Stimulated activated CD4-positive, alpha-beta T cell treated with anti-CD3 and anti-CD28 coated beads, Interleukin-1b, Interleukin-23, amount 100 ng/mL, for 24 hours (primary cell): Measurements from ENCODE around the gene GATAD1.
"Not testable (repeated sequence)": the region's sequence is repeated elsewhere in the genome, so short reads cannot be mapped to it uniquely, and the experiment has no call there.

ENCODE experiments used
- DNase-seq, 4 experiments: peaks; one replicate each; pipeline ENCODE4 v3.0.0-alpha.2; 2020; ENCODE audit warnings: low read depth in 4 of 4, low spot score in 1 of 4

The GATAD1 gene, protein sequence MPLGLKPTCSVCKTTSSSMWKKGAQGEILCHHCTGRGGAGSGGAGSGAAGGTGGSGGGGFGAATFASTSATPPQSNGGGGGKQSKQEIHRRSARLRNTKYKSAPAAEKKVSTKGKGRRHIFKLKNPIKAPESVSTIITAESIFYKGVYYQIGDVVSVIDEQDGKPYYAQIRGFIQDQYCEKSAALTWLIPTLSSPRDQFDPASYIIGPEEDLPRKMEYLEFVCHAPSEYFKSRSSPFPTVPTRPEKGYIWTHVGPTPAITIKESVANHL

DNA sequence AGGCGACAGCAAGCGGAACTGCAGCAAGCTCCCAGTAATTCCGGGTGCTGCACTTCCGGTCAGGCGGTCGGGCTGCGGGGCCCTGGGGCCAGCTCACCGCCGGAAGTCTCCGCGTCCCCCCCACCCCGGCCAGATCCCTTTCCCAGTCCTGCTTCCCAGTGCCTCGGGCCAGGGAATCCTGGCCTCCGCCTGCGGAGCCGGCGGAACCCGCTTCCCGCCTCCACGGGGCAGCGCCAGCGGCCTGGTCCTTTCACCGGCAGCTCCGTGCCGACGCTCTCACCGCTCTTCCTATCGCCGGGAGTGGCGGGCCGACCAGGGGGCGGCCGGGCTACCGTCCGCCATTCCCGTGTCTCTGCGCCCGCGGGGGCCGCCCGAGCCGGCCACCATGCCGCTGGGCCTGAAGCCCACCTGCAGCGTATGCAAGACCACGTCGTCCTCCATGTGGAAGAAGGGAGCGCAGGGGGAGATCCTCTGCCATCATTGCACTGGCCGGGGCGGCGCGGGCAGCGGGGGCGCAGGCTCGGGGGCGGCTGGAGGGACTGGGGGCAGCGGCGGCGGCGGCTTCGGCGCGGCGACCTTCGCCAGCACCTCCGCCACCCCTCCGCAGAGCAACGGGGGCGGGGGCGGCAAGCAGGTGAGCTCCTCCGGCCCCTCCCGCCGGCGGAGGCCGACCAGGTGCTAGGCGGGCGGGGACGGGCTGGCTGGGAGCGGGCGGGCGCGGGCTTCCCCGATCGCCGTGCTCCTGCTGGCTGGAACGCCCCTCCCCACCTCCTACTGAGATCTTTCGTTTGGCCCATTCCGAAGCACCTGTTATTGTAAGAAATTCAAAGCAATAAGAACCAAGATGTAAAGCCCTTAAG, at the start of gene GATAD1:
TSS of gene GATAD1 (plus strand) at position 138 of the 860 bp plus-strand sequence. CDS start at position 386, 248 bp downstream.
- peak; percentile 51 to 75 (median 64) for DNase-seq

DNA sequence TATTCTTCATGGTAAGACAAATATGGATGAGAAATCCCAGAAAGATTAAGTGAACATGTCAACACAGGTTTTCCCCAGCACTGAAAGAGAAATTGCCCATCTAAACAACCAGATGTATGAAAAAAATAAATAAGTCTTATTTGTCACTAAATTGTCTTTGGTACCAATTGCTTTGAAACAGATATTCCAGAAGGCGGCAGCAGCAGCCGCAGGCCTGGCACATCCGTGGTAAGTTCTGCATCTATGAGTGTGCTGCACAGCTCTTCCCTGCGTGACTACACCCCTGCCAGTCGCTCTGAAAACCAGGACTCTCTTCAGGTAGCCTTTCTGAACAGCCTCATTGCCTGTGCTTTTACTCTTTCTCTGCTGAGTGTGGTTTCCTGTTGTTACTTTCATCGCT, 49.7 kb upstream of the GATAD1 start:
- DNase-seq, result no peak

DNA sequence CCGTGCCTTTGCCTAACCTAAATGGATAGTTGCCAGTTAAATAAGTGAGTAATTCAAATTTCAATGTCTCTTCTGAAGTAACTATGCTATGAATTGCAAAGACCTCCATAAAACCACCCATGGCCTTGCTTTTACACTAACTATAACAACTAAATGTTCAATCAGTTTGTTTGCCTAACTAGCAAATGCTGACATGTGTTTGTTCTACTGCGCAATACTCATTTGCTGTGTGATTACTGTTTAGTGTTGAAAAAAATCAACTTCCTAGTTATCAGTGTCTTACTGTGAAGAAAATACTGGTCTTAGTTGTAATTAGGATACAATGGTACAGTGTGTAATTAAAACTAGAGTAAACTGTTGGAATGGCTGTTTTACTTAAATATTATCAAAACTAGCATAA, 47.3 kb upstream of the GATAD1 start:
- no peak for DNase-seq

DNA sequence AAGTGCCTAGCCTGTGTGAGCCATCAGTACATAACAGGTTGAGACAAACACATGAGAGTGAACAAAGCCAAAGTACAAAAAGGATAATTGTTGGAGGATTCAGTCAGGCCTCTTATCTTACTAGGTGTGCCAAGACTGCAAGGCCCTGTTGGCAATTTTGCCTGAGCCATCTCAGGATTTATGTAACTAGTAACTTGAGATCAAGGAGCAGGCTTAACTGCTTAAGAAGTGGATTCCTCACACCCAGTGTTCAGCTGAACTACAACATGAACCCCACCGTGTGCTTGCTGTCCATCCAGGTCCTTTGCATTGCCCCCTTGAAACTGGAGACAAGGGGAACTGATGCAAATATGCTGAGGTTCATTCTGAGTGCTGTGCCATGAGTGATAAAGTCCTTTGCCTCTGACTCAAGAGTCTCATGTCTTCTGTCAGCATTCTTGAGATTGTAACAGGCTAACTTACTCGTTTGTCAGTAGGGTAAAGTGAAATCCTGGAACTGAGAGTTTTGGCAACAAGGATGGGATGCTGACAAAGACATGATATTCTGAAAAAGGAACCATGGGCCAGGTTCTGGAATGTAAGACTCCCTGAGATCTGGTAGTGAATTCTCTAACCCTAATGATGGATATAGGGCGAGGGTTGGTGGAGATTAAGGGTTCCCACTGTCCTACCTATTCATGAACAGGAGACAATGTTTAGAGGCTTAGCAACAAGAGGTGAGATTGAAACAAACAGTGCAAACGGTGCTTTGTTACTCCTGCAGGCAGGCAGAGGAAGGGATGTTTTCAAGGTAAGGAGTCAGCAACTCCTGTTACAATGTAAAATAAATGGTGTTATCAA, 44.1 kb upstream of the GATAD1 start:
- no peak for DNase-seq

DNA sequence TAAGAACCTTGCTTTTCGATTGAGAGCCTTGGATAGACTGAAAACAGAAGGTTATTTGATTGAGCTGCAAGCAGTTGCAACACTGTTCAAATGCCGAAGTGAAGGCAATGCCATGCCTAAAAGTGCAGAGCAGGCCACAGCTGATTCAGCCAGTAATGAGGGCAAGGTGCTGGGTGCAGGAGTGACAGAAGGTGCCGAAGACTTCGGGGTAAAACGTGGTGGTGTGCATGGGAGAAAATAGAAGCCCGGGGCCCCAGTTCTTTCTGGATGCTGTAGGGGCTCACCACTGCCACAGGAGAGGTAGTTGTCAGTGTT, 43.6 kb upstream of the GATAD1 start:
- no peak for DNase-seq

DNA sequence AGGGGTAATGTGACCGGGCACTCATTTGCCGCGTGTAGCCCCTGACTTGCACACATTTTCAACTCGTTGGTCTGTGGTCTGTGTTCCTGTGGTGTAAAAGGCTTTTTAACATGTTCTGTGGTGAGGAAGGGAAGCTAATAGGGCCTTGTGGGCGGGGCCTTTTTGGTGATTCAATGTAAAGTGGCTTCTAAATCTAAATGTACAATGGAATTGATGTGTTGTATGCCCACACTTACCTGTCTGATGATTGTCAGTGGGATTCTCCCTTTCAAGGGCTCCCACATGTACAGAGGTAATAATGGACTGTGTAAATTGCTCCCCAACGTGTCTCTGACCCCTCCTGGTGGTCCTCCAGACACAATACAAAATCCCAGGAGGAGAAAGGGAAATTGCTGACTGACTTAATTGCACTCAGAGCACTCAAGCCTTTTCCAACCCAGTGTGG, 43.1 kb upstream of the GATAD1 start:
- peak in 2 of 4 experiments; percentile 12 to 13 for DNase-seq

DNA sequence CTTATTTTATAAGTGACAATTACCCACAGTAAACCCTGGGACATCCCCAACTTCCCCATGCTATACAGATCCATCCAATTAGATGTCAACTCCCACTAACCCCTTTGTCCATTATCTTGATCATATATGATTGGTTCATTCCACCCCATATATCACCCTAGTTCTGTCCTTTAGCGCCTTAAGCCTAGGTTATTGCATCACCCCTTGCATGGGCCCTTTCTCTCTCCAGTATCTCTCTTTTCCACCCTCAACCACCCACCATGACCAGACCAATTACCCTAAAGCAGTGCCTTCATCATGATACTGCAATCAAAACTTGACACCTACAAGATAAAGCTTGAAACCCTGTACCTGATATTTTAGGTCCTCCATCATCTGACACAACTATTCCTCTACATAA, 37.9 kb upstream of the GATAD1 start:
- no peak for DNase-seq

DNA sequence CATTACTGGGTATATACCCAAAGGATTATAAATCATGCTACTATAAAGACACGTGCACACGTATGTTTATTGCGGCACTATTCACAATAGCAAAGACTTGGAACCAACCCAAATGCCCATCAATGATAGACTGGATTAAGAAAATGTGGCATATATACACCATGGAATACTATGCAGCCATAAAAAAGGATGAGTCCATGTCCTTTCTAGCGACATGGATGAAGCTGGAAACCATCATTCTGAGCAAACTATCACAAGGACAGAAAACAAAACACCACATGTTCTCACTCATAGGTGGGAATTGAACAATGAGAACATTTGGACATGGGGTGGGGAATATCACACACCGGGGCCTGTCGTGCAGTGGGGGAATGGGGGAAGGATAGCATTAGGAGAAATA, 37.1 kb upstream of the GATAD1 start:
- DNase-seq, result not testable (repeated sequence)

DNA sequence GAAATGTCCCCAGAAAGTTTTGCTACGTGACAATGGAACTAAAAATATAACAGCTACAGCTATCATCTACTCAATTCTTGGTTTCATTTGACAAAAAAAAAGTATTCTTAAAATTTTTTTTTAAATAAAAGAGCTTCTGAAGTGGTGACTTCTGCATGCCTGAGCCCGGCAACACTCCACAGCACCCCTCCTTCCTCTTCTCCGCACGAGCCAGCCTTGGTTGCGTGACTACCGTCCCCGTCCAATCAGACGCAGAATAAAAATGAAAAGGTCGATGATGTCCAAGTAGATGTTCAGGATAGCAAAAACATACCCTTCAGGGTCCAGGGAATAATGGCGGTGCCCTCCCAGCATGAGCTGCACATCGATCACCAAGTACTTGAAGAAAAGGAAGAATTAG, 34.5 kb upstream of the GATAD1 start:
- no peak for DNase-seq

DNA sequence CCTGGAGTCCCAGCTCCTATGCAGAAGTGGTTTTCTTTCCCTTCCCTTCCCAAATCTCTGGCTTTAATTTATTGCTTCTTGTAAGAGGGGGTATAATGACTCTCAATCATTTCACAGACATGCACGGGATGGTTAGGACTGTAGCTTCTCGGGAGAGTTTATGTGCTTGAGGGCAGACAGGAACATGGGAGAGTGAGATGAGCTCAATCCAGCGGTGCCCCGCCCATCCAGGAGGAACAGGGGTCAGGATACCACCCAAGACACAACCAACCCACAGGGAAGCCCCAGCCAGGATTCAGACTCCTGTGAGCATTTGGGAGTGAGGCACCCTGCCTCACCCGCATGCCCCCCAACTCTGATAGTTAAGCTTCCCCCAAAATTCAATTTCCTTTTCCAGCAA, 33.7 kb upstream of the GATAD1 start:
- DNase-seq, result no peak

DNA sequence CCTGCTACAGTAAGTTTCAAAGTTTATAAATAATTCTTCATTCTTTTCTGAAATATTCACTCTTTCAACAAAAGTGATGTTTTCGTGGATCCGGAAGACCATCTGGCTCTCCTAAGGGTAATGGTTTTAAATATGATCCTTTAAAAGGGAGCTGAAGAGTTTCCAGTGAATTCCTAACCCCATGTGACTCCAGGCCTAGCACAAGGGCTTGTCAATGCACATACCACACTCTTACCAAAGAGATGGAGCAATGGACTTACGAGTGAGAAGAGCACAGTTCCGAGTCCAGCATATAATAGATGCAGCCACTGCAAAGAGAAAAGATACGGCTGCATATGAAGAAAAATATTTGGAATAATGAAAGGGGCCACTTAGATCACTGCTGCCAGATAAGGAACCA, 32.1 kb upstream of the GATAD1 start:
- DNase-seq, result no peak

DNA sequence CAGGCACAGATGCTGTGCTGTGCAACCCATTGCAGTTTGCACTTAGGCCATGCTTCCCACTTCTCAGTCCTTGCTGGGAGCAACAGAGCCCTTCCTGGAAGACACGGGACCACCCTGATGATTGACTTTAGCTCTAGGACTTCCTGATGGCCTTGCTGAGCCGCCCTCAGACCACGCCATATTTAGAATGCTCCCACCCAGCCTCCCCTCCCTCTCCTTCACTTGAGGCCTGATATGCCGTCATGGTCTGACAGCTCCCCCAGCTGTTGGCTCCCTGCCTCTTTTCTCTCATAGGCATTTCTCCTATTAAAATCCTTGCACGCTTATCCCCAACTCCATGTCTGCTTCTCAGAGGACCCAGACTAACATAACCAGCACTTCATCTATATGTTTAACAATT, 29.4 kb upstream of the GATAD1 start:
- no peak for DNase-seq

DNA sequence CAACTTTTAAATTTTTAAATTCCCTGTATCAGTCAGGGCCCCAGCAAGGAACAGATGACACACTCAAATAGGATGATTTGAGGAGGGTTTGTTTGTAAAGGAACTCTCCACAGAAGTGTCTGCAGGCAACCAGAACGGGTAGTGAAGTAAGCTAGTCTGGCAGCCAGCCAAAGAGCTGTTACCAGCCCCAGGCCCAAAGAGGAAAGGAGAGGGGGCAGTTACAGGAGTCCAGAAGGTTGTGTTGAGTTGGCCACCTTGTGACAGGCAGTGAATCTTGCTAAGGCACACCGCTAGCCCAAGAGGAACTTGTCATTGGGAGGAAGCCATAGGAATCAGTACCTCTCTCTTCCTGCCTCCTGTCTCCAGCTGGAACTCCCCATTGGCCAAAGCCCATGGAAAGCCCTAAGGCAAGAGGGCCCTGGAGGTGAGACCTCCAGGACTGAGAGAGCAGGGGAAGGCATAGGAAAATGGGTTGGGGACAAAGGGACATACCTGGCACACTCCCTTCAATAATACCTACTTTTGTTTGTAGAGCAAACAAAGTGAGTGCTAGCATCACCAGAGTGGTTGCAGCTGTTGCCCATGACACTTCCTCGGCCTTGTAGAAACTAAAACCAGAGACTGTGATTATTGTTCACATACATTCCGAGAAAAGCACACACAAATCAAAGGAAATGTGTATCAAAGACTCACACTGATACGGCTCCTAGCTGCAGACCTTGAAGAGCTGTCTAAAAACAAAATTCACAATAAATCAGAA, 25.4 kb upstream of the GATAD1 start:
- DNase-seq, result no peak

DNA sequence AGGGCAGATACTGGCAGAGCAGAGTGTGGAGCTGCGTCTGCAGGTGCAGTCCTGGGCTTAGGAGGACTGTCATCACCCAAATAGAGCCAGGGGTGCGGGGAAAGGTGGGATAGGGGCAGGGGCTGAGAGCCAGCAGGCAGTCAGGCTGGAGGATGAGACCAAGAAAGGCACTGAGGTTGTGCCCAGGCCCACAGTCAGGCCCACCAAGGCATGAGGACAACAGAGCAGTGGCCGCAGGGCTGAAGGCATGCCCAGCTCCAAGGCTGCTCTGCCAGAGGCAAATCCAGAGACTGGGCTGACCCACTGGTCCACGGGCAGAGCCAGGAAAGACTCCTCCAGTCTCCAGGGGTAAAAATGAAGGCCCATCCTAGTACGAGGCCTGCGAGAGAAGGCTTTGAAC, 24.4 kb upstream of the GATAD1 start:
- DNase-seq, result no peak

DNA sequence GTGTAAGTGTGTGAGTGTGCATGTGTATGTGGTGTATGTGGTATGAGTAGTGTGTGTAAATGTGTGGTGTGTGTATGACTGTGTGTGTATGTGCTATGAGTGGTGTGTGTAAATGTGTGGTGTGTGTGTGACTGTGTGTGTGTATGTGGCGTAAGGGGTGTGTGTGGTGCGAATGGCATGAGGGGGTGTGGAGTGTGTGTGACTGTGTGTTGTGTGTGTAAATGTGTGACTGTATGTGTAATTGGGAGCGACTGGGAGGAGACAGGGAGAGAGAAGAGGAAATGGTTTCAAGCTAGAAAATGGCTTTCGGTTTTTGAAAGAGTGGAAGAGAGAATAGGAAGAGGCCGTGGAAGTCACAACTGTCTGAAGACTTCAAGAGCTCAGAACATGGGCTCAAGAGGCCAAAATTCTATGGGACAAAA, 23.6 kb upstream of the GATAD1 start:
- DNase-seq, result no peak

DNA sequence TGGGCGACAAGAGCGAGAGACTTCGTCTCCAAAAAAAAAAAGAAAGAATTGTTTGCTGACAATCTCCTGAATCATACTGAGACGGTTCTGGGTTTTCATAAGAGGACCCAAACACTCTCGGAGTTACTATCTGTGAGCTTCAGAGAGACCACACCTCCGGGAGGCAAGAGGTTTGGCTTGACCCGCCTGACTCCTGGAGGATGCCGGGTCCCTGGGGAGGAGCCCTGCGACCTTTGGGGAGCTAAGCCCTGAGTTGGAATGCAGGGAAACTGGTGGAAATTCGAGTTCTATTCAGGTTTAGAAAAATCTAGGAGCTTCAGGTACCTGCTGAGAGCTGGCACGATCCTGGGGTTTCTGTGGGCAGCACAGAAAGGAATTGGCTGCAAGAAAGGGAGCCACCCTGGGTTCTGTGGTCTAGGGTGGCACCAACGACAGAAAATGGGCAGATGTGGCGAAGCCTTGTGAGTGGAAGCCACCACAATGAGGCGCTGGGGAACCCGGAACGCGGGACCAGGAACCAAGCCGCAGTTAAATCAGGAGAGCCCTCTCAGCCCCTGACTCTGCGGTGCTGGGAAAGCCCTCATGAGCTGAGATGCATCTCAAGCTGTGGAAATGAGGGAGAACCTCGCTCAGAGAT, 21.9 kb upstream of the GATAD1 start:
- DNase-seq, result no peak

DNA sequence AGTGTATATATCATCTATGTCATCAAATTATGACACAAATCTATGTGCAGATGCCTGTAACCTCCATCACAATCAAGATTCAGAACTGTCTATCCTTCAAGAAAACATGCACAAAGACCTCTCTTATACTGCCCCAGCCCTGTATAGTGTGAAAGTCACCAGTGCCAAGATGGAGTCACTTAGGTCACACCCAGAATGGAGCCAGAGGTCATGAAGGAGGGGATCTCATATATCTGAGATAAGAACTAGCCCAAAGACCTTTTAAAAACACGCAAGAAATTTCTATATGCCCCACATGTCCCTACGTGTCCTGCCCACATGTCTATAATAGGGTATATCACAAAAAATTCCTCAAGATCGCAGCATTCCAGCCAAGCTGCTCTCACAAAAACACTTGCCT, 20.1 kb upstream of the GATAD1 start:
- DNase-seq, result no peak

DNA sequence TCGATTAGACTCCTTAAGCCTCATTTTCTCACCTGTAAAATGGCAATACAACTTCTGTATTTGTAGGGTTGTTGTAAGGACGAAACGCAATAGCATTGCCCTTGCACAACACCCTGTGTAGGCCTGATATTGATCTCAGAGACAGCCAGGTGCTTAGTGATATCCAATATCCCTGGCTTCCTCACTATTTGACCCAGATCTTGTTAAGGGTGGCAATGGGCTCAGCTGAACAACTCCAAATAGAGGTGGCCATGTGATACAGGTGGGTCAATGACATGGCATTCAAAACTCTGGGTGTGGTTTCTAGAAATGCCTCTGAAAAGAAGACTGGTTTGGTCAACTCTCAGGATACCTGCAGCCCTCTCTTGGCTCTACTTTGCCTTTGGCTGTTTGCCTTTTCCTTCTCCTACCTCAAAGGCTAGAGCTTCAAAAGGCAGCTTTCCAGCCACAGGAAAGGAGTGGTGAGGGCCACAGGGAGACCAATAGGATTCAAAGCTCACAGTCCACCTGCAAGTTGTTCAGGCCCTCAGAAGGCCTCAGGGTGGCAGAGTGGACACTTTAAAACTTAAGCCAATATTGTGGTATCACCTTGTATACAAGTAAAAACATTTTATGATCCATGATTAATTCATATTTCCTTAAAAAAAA, 14.9 kb upstream of the GATAD1 start:
- DNase-seq, result no peak

DNA sequence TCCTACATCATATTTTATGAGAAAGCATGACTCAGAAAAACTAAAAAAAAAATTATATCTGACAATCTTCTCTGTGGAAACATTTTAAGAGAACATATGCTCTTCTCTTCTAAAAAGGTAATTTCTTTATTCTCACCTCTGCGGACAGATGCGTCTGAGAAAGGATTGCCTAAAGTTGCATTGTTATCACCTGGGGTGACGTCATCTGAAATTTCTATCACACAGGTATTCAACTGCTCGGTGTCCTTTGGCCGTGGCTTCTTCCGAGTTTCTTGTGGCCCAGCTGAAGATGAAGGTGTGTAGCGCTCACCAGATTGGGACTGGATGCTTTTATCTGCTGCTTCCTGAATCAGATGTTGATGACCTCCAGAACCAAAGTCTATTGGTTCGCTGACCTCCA, 14.3 kb upstream of the GATAD1 start:
- DNase-seq, result no peak

DNA sequence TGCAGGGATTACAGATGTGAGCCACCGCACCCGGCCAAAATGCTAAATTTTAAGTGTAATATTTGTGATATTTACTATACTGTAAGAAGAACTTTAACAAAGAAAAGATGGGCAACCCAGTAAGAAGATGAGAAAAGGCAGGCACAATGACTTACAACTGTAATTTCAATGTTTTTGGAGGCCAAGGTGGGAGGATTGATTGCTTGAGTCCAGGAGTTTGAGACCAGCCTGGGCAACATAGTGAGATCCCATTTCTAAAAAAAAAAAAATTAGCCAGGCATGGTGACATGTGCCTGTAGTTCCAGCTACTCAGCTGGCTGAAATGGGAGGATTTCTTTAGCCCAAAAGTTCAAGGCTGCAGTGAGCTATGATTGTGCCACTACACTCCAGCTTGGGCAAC, 11.7 kb upstream of the GATAD1 start:
- DNase-seq, result no peak
